ENCODE results near the gene STX16. TPM values are rescaled to one million over a fixed set of nuclear protein-coding genes. Genes with fewer than 3 reads are reported as not detected.

Gene STX16
- total and polyA plus RNA-seq, 2 of the 13 experiments (the other 11 are each of a cell fraction or from before 2014, with no cell fraction given): 28.0 to 72.7 TPM

DNA sequence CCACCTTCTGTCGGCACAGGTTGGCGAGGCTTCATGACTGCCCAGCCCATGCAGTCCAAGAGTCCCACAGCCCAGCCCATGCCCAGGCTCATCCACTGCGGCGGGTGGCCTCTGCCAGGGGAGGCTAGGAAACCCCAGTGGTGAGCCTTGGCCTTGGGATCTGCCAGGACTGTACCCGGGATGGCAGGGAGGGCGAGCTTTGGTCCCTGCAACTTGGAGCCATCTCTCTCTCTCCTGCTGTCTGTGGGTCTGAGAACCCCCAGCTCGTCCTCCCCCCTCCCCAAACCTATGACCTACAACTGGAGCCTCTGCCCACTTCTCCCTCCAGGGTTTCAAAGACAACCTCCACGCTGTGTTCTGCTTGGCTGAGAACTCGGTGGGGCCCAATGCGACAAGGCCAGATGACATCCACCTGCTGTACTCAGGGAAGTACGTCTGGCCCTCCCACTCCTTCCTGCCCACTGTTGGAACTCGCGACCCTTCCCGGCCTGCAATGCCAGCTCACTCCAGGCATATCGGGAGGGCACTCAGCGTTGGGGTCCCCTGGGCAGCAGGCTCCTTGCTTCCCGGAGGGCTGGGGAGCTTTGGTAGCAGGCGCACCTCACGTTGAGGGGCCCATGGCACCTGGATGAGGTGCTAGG lies 61.2 kb downstream of the STX16 start:
- CTCF ChIA-PET (ENCODE audit: low intra/inter-chr PET ratio, low total read pairs): no interaction called here
- H3K27me3 ChIP-seq (ENCODE audit: control insufficient read depth in 1 of 2, insufficient read depth in 2 of 2, low read length in 2 of 2): no peaks in the 10 kb centered on the region
- FAIRE-seq: no peak
- no TSS peak for BruUV-seq (replicated peaks)
- no peak for DNase-seq (ENCODE audit: low spot score)
- H3K36me3 ChIP-seq (replicated peaks in 1 of 2; ENCODE audit: control insufficient read depth in 1 of 2, insufficient read depth in 2 of 2, low read length in 2 of 2): no peaks in the 10 kb centered on the region
- H3K27ac ChIP-seq (ENCODE audit: extremely low read length, insufficient read depth, low read length): no peak overlapping the region
- peaks cover 13% of the 10 kb centered on the region for H3K4me1 ChIP-seq (ENCODE audit: insufficient read depth, low read length)
- H3K79me2 ChIP-seq (ENCODE audit: insufficient read depth, low read length): no peaks in the 10 kb centered on the region
- intact Hi-C loops (cut with micrococcal nuclease; ENCODE audit: unreplicated experiment) (no loop called here), in situ Hi-C loops (cut with HindIII; ENCODE audit: extremely low pct_ligation_motif_present, low pct_unique_long_range_greater_than_20kb) (no loop called here)
- 80% methylated on average over 17 of the region's 19 CpGs for WGBS (ENCODE audit: low lambda C conversion rate)
- H3K9me3 ChIP-seq (ENCODE audit: low read length): no peaks in the 10 kb centered on the region
- POLR2A ChIA-PET: no interaction called here
- no peak overlapping the region for H2AFZ ChIP-seq (ENCODE audit: low read length)
- H3K4me3 ChIP-seq (replicated peaks in 1 of 3; ENCODE audit: insufficient read depth in 1 of 3, low read depth in 2 of 3, low read length in 3 of 3): no peak overlapping the region
- no peak overlapping the region for H3K9ac ChIP-seq (ENCODE audit: insufficient read depth, low read depth, low read length)
- no peak for ATAC-seq
- H3K4me2 ChIP-seq (ENCODE audit: low read depth, low read length): no peak overlapping the region
- H4K20me1 ChIP-seq (ENCODE audit: insufficient read depth, low read length): no peaks in the 10 kb centered on the region
- no peak for TF ChIP-seq CAMTA2 (CRISPR knock-in tag; IDR thresholded peaks at IDR 0.05; ENCODE audit: borderline replicate concordance)
- TF ChIP-seq ZNF317 (CRISPR knock-in tag; IDR thresholded peaks at IDR 0.05): no peak
- TF ChIP-seq ZNF124 (CRISPR knock-in tag; IDR thresholded peaks at IDR 0.05): no peak
- TF ChIP-seq ZNF678 (CRISPR knock-in tag; IDR thresholded peaks at IDR 0.05): no peak
- TF ChIP-seq MIER3 (CRISPR knock-in tag; IDR thresholded peaks at IDR 0.05; ENCODE audit: borderline replicate concordance): no peak
- no peak for TF ChIP-seq HOXA5 (CRISPR knock-in tag; IDR thresholded peaks at IDR 0.05)
- no peak for TF ChIP-seq ARHGAP35 (CRISPR knock-in tag; IDR thresholded peaks at IDR 0.05; ENCODE audit: borderline replicate concordance)
- TF ChIP-seq, protein P1, sequence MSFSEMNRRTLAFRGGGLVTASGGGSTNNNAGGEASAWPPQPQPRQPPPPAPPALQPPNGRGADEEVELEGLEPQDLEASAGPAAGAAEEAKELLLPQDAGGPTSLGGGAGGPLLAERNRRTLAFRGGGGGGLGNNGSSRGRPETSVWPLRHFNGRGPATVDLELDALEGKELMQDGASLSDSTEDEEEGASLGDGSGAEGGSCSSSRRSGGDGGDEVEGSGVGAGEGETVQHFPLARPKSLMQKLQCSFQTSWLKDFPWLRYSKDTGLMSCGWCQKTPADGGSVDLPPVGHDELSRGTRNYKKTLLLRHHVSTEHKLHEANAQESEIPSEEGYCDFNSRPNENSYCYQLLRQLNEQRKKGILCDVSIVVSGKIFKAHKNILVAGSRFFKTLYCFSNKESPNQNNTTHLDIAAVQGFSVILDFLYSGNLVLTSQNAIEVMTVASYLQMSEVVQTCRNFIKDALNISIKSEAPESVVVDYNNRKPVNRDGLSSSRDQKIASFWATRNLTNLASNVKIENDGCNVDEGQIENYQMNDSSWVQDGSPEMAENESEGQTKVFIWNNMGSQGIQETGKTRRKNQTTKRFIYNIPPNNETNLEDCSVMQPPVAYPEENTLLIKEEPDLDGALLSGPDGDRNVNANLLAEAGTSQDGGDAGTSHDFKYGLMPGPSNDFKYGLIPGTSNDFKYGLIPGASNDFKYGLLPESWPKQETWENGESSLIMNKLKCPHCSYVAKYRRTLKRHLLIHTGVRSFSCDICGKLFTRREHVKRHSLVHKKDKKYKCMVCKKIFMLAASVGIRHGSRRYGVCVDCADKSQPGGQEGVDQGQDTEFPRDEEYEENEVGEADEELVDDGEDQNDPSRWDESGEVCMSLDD (CRISPR knock-in tag; IDR thresholded peaks at IDR 0.05; ENCODE audit: borderline replicate concordance): no peak
- TF ChIP-seq ZBTB21 (CRISPR knock-in tag; IDR thresholded peaks at IDR 0.05): no peak
- TF ChIP-seq, protein P2, sequence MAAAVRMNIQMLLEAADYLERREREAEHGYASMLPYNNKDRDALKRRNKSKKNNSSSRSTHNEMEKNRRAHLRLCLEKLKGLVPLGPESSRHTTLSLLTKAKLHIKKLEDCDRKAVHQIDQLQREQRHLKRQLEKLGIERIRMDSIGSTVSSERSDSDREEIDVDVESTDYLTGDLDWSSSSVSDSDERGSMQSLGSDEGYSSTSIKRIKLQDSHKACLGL (CRISPR knock-in tag; IDR thresholded peaks at IDR 0.05): no peak
- TF ChIP-seq, protein P3, sequence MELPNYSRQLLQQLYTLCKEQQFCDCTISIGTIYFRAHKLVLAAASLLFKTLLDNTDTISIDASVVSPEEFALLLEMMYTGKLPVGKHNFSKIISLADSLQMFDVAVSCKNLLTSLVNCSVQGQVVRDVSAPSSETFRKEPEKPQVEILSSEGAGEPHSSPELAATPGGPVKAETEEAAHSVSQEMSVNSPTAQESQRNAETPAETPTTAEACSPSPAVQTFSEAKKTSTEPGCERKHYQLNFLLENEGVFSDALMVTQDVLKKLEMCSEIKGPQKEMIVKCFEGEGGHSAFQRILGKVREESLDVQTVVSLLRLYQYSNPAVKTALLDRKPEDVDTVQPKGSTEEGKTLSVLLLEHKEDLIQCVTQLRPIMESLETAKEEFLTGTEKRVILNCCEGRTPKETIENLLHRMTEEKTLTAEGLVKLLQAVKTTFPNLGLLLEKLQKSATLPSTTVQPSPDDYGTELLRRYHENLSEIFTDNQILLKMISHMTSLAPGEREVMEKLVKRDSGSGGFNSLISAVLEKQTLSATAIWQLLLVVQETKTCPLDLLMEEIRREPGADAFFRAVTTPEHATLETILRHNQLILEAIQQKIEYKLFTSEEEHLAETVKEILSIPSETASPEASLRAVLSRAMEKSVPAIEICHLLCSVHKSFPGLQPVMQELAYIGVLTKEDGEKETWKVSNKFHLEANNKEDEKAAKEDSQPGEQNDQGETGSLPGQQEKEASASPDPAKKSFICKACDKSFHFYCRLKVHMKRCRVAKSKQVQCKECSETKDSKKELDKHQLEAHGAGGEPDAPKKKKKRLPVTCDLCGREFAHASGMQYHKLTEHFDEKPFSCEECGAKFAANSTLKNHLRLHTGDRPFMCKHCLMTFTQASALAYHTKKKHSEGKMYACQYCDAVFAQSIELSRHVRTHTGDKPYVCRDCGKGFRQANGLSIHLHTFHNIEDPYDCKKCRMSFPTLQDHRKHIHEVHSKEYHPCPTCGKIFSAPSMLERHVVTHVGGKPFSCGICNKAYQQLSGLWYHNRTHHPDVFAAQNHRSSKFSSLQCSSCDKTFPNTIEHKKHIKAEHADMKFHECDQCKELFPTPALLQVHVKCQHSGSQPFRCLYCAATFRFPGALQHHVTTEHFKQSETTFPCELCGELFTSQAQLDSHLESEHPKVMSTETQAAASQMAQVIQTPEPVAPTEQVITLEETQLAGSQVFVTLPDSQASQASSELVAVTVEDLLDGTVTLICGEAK (IDR thresholded peaks at IDR 0.05): no peak
- TF ChIP-seq, protein P3 (CRISPR knock-in tag; IDR thresholded peaks at IDR 0.05): no peak
